Type B pancreatic cell (in vitro differentiated cells): Measurements from ENCODE around the gene ZNF442. TPM values are rescaled to one million over a fixed set of nuclear protein-coding genes. Genes with fewer than 3 reads are reported as not detected.

Source experiments
- DNase-seq: peaks from one replicate; pipeline ENCODE4 v3.0.0; 2021; ENCODE audit warnings: mixed read lengths; ENCODE audit not compliant: unreplicated experiment; ENCODE audit errors: extremely low spot score
- H3K27ac Mint-ChIP-seq: 2 replicates; pipeline ENCODE4 v1.8.0; 2021; ENCODE audit warnings: mild to moderate bottlenecking, mixed read lengths
- H3K27me3 Mint-ChIP-seq: 2 replicates; pipeline ENCODE4 v1.8.0; 2021; ENCODE audit warnings: mixed read lengths
- H3K36me3 Mint-ChIP-seq: 2 replicates; pipeline ENCODE4 v1.8.0; 2021; ENCODE audit warnings: mixed read lengths
- H3K4me1 Mint-ChIP-seq: one replicate; pipeline ENCODE4 v1.8.0; 2021; ENCODE audit warnings: mixed read lengths; ENCODE audit not compliant: unreplicated experiment
- H3K4me3 Mint-ChIP-seq: 2 replicates; pipeline ENCODE4 v1.8.0; 2021; ENCODE audit warnings: mild to moderate bottlenecking, mixed read lengths
- H3K9me3 Mint-ChIP-seq: 2 replicates; pipeline ENCODE4 v1.8.0; 2021; ENCODE audit warnings: mixed read lengths
- CTCF ChIP-seq: fragments of 200-600 bp; sonication (generic); conservative IDR thresholded peaks from 2 replicates; pipeline ENCODE4 v1.5.0; 2021; ENCODE audit warnings: antibody characterized with exemption, mild to moderate bottlenecking
- total RNA-seq: library from RNA; stranded (reverse); gene quantifications from 2 replicates; pipeline ENCODE4 v1.2.1, GENCODE V29; 2021; ENCODE audit warnings: low replicate concordance

The ZNF442 gene
- total RNA-seq, 1 donor from 2014 or later = 5.1 TPM

GRCh38 chr19:12350890-12351197 lies 14.6 kb downstream of the ZNF442 start:
- Mint-ChIP-seq H3K27me3 (no peaks in the 10 kb centered on the region), H3K36me3 (peaks cover 63% of the 10 kb centered on the region), H3K4me1 (no peaks in the 10 kb centered on the region)

GRCh38 chr19:12350185-12350889 lies 15.1 kb downstream of the ZNF442 start:
- no peak for TF ChIP-seq CTCF
- Mint-ChIP-seq H3K36me3 (peaks cover 63% of the 10 kb centered on the region), H3K9me3 (peaks cover 37% of the 10 kb centered on the region), H3K27ac (no peak overlapping the region), H3K4me1 (no peaks in the 10 kb centered on the region), H3K4me3 (no peak overlapping the region), H3K27me3 (no peaks in the 10 kb centered on the region)
- DNase-seq = no peak

More at GRCh38 chr19:12350890-12351197, 14.6 kb downstream of the ZNF442 start:
- no peak overlapping the region for H3K4me3 Mint-ChIP-seq
- H3K9me3 Mint-ChIP-seq = peaks cover 37% of the 10 kb centered on the region
- no peak for DNase-seq
- H3K27ac Mint-ChIP-seq = no peak overlapping the region
- TF ChIP-seq CTCF = no peak

- no peaks in the 10 kb centered on the region for H3K27me3 Mint-ChIP-seq
- H3K9me3 Mint-ChIP-seq = peaks cover 22% of the 10 kb centered on the region
- H3K4me3 Mint-ChIP-seq = no peak overlapping the region
- no peaks in the 10 kb centered on the region for H3K4me1 Mint-ChIP-seq
- TF ChIP-seq CTCF = no peak
- DNase-seq = no peak
- peaks cover 43% of the 10 kb centered on the region for H3K36me3 Mint-ChIP-seq
- no peak overlapping the region for H3K27ac Mint-ChIP-seq
These were observed 18.6 kb downstream of the ZNF442 start for GRCh38 chr19:12346896-12347295.

- Mint-ChIP-seq H3K9me3 (peaks cover 13% of the 10 kb centered on the region), H3K4me1 (no peaks in the 10 kb centered on the region), H3K27me3 (no peaks in the 10 kb centered on the region), H3K36me3 (peaks cover 30% of the 10 kb centered on the region), H3K27ac (no peak overlapping the region), H3K4me3 (no peak overlapping the region)
- DNase-seq = no peak
- TF ChIP-seq CTCF = no peak
These were observed 20.3 kb downstream of the ZNF442 start for GRCh38 chr19:12345197-12345596.

GRCh38 chr19:12333162-12334159 lies 32.0 kb downstream of the ZNF442 start, which contains the start of gene ZNF563:
Gene ZNF563, minus strand, starts transcription at chr19:12333633. Its CDS starts 151 bp downstream, at chr19:12333482.
- peak; percentile 96 for DNase-seq
- H3K4me3 Mint-ChIP-seq = peak within 1 kb of the TSS; percentile 97
- H3K36me3 Mint-ChIP-seq = no peaks in the 10 kb centered on the region
- peaks cover 21% of the 10 kb centered on the region for H3K4me1 Mint-ChIP-seq
- no peak for TF ChIP-seq CTCF
- H3K27me3 Mint-ChIP-seq = no peaks in the 10 kb centered on the region
- no peaks in the 10 kb centered on the region for H3K9me3 Mint-ChIP-seq
- peak within 1 kb of the TSS; percentile 92 for H3K27ac Mint-ChIP-seq
